HTERT RPE-1 (cell line): Measurements from ENCODE around the gene REXO1.
"Not testable (repeated sequence)": the region's sequence is repeated elsewhere in the genome, so short reads cannot be mapped to it uniquely, and the experiment has no call there.

Experiments
- in situ Hi-C: fragments of 300-500 bp; cut with MboI; formaldehyde crosslinking; loops from 4 replicates; pipeline ENCODE4 v1.14.3; 2020; ENCODE audit warnings: low sequenced_read_pairs

The REXO1 gene

GRCh38 chr19:1848399-1849131 is at the start of gene REXO1:
TSS of gene REXO1 (minus strand) at chr19:1848483. CDS start at chr19:1848358, 125 bp downstream.
- in situ Hi-C loops = no loop called here

- in situ Hi-C loops = no loop called here
Observed at GRCh38 chr19:1896508-1896907, 48.2 kb upstream of the REXO1 start.

GRCh38 chr19:1893791-1894190 is 45.5 kb upstream of the REXO1 start:
- in situ Hi-C loops = no loop called here

GRCh38 chr19:1889907-1890306 is 41.6 kb upstream of the REXO1 start:
- in situ Hi-C loops = no loop called here

- in situ Hi-C loops = no loop called here
Observed at GRCh38 chr19:1888385-1888784, 40.1 kb upstream of the REXO1 start.

GRCh38 chr19:1886360-1886759 is 38.1 kb upstream of the REXO1 start:
- in situ Hi-C loops = not testable (repeated sequence)

- in situ Hi-C loops = not testable (repeated sequence)
Observed at GRCh38 chr19:1885398-1886119, 37.3 kb upstream of the REXO1 start, which contains the start of gene ABHD17A. TSS of gene ABHD17A (minus strand) at chr19:1885496. CDS start at chr19:1881566, 3,930 bp downstream.

GRCh38 chr19:1884719-1885334 is 36.5 kb upstream of the REXO1 start:
- in situ Hi-C loops = no loop called here

- in situ Hi-C loops = no loop called here
Observed at GRCh38 chr19:1884291-1884718, 36.0 kb upstream of the REXO1 start.

GRCh38 chr19:1883784-1884183 is 35.5 kb upstream of the REXO1 start:
- in situ Hi-C loops = no loop called here

GRCh38 chr19:1882786-1883692 is 34.8 kb upstream of the REXO1 start:
- in situ Hi-C loops = no loop called here

GRCh38 chr19:1882089-1882785 is 34.0 kb upstream of the REXO1 start:
- in situ Hi-C loops = no loop called here

GRCh38 chr19:1881393-1882088 is 33.3 kb upstream of the REXO1 start:
- in situ Hi-C loops = not testable (repeated sequence)

GRCh38 chr19:1880611-1881392 is 32.5 kb upstream of the REXO1 start:
- in situ Hi-C loops = no loop called here

GRCh38 chr19:1879982-1880381 is 31.7 kb upstream of the REXO1 start:
- in situ Hi-C loops = not testable (repeated sequence)

GRCh38 chr19:1878583-1878982 is 30.3 kb upstream of the REXO1 start:
- in situ Hi-C loops = not testable (repeated sequence)

GRCh38 chr19:1877280-1877660 is 29.0 kb upstream of the REXO1 start:
- in situ Hi-C loops = not testable (repeated sequence)

GRCh38 chr19:1876496-1877279 is 28.4 kb upstream of the REXO1 start:
- in situ Hi-C loops = not testable (repeated sequence)
